GM21576 (cell line): Measurements from ENCODE around the gene MED12.

Source experiments
- ATAC-seq: cut with Tn5 transposase; IDR thresholded peaks from one replicate; pipeline ENCODE4 v1.9.1; 2021; ENCODE audit warnings: mild to moderate bottlenecking, moderate library complexity; ENCODE audit not compliant: unreplicated experiment

The MED12 gene

GRCh38 chrX:71107245-71107644 is 11.2 kb upstream of the MED12 start:
- ATAC-seq: no peak

GRCh38 chrX:71107762-71108360 is 10.5 kb upstream of the MED12 start:
- ATAC-seq: no peak

GRCh38 chrX:71109051-71109450 is 9.3 kb upstream of the MED12 start:
- ATAC-seq: no peak

DNA sequence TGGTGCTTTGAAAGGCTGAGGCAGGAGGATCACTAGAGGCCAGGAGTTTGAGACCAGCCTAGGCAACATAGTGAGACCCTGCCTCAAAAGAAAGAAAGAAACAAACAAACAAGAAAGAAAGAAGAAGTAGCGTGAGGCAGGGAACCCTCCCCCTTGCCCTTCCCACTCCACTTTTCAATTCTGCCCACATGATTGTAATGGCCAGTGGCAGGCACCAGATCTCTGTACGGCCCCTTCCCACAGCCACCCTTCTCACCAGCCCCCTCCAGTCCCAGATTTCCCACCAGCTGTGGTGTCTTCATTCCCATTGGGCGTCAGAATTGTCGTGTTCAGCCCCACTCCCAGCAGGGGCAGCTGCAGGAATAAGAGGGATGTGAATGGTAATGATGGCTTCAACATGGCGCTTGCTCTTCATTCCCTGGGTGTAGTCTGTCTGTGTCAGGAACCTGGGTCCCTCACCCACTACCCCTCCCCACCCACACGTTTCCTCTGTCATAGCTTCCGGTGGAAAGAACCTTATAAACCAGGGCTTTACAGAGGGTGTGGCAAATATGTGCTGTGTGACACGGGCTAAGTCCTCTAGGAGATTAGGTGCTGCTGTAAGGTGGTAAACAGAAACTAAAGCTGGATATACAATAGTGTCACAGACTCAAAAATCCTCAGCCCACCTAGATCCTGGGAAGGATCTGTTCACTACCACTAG is 7.1 kb upstream of the MED12 start, which contains the start of gene IL2RG:
TSS of gene IL2RG (minus strand) at position 437 of the 703 bp plus-strand sequence. CDS start at position 399, 38 bp downstream.
- peak; percentile 87 for ATAC-seq

DNA sequence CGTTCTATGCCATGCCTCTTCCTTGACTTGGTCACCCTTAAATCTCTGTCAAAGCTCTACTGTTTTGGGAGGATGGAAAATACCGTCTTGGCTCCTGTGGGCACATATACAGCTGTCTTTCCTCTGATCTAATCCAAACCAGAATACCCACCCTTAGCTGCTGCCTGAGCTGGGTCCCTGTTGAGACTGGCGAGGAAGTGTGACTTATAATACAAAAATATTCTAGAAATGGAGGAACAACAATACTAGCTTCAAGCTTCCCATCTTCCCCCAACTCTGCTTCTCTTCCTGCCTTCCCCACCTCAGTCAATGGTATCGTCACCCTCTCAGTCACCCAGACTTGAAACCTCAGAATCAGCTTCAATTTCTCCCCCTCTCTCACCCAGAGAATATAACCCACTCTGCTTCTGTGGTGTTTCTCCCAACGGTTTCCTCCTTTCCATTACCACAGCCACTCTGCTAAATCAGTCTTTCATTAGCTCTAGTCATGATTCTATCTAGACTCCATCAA is 6.4 kb upstream of the MED12 start:
- ATAC-seq: no peak

- no peak for ATAC-seq
Measured at GRCh38 chrX:71117358-71117757, 1.0 kb upstream of the MED12 start.

DNA sequence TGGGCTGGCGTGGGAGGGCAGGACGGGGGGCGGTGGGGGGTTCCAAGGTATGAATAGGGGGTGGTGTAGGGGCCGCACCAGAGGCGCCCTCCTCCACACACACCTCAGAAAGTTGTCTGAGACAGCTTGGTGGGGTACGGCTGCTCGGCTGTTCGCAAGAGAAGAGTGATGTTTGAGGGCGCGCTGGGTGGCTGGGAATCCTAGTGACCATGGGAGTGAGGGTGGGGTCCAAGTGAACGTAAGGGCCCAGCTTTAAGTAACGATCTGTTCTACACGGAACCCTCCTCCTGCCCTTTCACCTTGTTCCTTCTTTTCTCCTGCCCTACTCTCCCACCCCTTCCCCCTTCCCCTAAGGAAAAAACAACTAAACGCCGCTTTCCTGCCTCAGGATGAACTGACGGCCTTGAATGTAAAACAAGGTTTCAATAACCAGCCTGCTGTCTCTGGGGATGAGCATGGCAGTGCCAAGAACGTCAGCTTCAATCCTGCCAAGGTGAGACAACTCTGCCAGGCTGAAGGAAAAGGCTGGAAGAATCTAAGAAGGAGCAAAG is 664 bp downstream of the MED12 start:
- ATAC-seq: no peak

DNA sequence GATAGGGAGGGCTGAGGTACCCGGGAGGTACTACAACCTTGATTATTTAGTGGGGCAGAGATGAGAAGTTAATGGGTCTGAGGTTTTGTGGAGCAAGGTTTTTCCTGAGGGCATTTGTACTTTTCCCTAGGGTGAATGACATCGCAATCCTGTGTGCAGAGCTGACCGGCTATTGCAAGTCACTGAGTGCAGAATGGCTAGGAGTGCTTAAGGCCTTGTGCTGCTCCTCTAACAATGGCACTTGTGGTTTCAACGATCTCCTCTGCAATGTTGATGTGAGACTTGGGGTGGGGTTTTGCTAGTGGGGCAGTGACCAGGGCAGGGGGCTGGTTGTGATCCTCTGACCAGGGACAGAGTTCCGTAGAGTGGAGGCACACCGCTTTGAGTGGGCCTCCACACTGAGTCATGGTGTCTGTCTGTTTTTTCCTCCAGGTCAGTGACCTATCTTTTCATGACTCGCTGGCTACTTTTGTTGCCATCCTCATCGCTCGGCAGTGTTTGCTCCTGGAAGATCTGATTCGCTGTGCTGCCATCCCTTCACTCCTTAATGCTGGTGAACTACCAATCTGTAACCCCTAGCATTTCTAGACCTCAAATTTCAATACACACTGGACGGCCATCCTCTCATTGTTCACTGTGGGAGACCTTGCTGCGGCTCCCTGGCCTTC is 9.9 kb downstream of the MED12 start:
- ATAC-seq: no peak

DNA sequence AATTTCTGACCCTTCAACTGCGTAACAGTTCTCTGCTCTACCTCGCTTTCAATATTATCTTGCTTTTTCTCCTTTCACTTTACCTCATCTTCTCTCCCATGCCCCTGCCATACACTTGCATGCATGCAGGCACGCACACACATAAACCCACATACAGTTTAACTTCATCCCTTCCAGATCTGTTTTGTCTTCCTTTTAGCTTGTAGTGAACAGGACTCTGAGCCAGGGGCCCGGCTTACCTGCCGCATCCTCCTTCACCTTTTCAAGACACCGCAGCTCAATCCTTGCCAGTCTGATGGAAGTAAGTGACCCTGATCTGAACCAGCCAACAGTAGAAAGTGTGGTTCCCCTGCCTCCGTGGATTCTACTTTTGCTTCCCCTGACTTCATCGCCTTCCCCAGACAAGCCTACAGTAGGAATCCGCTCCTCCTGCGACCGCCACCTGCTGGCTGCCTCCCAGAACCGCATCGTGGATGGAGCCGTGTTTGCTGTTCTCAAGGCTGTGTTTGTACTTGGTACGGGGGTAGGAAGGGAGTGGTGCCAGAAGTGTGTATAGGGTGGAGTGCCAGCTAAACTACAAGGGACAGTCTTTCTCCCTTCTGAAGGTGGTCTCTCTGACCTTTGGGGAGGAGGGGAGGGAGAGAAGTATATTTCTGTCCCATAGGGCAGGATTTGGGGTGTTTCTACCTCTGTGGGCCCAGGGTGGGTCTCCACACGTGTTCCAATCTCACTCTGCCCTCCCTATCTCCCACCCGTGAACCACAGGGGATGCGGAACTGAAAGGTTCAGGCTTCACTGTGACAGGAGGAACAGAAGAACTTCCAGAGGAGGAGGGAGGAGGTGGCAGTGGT is 10.7 kb downstream of the MED12 start:
- peak; percentile 86 for ATAC-seq

- ATAC-seq: no peak
Measured at GRCh38 chrX:71131510-71131909, 13.1 kb downstream of the MED12 start.

DNA sequence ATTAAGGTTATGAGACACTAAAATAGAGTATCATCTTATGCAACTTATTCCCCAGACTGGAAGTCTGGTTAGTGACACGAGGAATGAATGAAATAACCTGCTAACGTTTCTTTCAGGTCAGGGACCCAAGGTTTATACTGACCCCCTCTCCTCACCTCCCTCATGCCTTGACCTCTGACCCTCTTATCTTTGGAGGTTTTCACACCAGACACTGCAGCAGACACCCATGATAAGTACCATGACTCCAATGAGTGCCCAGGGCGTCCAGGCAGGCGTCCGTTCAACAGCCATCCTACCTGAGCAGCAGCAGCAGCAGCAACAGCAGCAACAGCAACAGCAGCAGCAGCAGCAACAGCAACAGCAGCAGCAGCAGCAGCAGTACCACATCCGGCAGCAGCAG is 22.0 kb downstream of the MED12 start:
- no peak for ATAC-seq

DNA sequence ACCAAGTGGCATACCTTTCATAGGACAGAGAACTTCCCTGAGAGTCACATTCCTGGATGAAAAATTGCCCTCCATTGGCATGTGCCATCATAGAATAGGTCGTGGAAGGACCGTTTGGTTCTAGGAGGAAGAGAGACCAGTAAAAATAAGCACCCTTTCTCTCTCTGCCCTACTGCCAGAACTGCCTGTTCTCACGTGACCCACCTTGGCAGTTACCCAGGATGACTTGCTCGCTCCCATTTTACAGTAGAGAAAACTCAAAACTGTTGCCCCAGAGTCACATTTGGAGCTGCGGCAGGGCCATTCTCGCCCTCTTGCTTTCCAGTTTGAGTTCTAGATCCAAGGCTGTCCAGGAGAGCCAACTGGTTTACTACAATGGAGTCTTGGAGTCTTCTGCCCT is 25.1 kb downstream of the MED12 start:
- no peak for ATAC-seq

DNA sequence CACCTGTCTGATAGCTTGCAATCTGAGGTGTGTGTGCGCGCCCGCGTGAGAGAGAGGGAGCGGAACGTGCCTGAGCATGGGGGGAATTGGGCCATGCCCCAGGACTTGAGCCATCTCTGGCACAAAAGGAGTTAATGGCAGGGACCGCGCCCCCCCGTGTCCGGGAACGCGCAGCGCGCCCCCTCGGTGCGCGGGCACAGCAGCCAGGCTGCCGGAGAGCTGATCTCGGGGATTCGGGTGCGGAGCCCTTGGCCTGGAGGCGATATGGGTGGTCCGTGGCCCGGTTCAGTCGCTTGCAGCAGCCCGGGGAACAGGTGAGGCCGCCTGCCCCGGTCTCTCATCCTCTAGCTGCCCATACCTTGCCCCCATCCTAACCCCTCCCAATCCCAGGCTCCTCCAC is 26.3 kb downstream of the MED12 start, which contains the start of gene NLGN3:
TSS of gene NLGN3 (plus strand) at position 191 of the 400 bp plus-strand sequence. CDS start 2,909 bp downstream, outside the sequence.
- no peak for ATAC-seq

- no peak for ATAC-seq
Measured at GRCh38 chrX:71147496-71148277, 29.3 kb downstream of the MED12 start.

DNA sequence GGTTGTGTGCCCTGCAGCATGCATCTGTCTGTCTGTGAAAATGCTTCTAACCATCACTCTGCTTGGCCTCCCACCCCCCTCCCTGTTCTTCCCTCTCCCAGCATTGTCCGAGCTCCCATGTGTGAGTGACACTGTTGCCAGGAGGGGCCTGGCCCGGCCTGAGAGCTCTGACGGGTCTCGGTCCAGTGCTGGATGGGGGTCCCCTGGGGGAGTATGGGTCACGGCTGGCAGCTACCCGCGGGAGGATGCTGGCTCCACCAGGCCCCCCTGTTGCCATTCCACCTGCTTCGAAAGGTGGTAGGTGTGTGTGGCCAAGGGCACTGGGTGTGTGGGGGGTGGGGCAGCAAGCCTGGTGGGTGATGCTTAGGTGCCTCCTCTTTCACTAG is 29.9 kb downstream of the MED12 start:
- no peak for ATAC-seq

DNA sequence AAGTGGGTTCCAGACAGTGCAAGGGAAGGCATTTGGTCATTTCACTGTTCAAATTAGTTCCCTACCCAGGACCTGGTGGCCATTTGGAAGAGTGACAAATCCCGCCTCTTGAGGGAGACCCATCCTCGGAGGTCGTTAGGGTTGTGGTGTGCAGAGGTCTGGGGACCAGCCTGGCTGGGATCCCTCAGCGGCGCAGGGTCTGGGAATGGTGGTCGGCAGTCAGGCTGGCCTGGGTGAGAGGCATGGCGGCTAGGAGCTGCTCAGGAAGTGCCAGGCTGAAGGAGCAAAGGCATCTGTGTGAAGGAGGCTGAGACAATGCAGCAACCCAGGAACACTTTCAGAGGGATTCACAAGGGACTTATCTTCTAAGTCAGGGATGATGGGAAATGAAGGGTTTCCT is 33.0 kb downstream of the MED12 start:
- ATAC-seq: no peak

DNA sequence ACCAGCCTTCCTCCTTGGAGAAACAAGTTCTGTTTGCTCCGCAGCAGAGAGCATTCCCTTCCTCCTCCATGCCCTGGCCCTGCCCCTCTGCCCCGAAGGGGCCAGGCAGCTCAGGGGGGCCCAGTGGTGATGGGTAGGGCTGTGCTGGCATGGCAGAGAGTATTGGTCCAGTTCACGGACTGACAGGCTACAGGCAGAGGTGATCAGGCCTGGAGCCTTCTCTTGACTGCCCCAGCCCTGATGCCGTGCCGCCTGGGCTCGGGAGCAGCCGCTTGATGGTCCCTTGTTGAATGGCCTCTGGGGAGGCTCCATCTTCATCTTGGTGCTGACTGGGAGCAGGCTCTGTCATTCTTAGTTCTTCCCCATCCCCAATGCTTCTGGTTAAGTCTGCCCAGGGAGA is 35.8 kb downstream of the MED12 start:
- ATAC-seq: no peak

GRCh38 chrX:71154641-71155040 is 36.2 kb downstream of the MED12 start:
- no peak for ATAC-seq

- no peak for ATAC-seq
Measured at GRCh38 chrX:71158603-71159002, 40.2 kb downstream of the MED12 start.

GRCh38 chrX:71159335-71159734 is 40.9 kb downstream of the MED12 start:
- no peak for ATAC-seq
